GM21737 (cell line): ENCODE data around the gene BRME1.

Source experiments
- ATAC-seq: cut with Tn5 transposase; IDR thresholded peaks from one replicate; pipeline ENCODE4 v1.9.1; 2021; ENCODE audit warnings: mild to moderate bottlenecking, moderate library complexity; ENCODE audit not compliant: unreplicated experiment

BRME1 gene

GRCh38 chr19:13905634-13906520 lies at the start of gene BRME1, which contains the start of gene CC2D1A:
Gene BRME1 (minus strand): TSS chr19:13906117. CDS start chr19:13904892, 1,225 bp downstream.
Gene CC2D1A (plus strand): TSS chr19:13906201. CDS start chr19:13906442, 241 bp downstream.
- ATAC-seq: peak; percentile 85

GRCh38 chr19:13954185-13954584 lies 48.3 kb upstream of the BRME1 start:
- ATAC-seq: no peak

GRCh38 chr19:13952931-13953531 lies 47.1 kb upstream of the BRME1 start:
- no peak for ATAC-seq

- ATAC-seq: peak; percentile 96
Observed at GRCh38 chr19:13952154-13952930, 46.4 kb upstream of the BRME1 start, which contains the start of gene DCAF15. Gene DCAF15 (plus strand): TSS chr19:13952509. CDS start chr19:13952513, 4 bp downstream.

GRCh38 chr19:13951799-13952153 lies 45.9 kb upstream of the BRME1 start:
- ATAC-seq: peak; percentile 2

GRCh38 chr19:13951043-13951442 lies 45.1 kb upstream of the BRME1 start:
- ATAC-seq: no peak

- ATAC-seq: no peak
Observed at GRCh38 chr19:13946414-13946813, 40.5 kb upstream of the BRME1 start.

GRCh38 chr19:13942023-13942684 lies 36.2 kb upstream of the BRME1 start:
- no peak for ATAC-seq

- no peak for ATAC-seq
Observed at GRCh38 chr19:13938301-13939064, 32.6 kb upstream of the BRME1 start, which contains the start of gene PODNL1. Gene PODNL1 (minus strand): TSS chr19:13938417. CDS start chr19:13938181, 236 bp downstream.

- no peak for ATAC-seq
Observed at GRCh38 chr19:13937479-13938300, 31.8 kb upstream of the BRME1 start.

GRCh38 chr19:13935765-13936510 lies 30.0 kb upstream of the BRME1 start:
- ATAC-seq: no peak

GRCh38 chr19:13934785-13935109 lies 28.8 kb upstream of the BRME1 start:
- ATAC-seq: no peak

GRCh38 chr19:13932911-13933393 lies 27.0 kb upstream of the BRME1 start:
- no peak for ATAC-seq

GRCh38 chr19:13932149-13932637 lies 26.3 kb upstream of the BRME1 start:
- ATAC-seq: no peak

GRCh38 chr19:13931391-13932148 lies 25.7 kb upstream of the BRME1 start:
- ATAC-seq: no peak

- ATAC-seq: no peak
Observed at GRCh38 chr19:13930402-13930801, 24.5 kb upstream of the BRME1 start.

- no peak for ATAC-seq
Observed at GRCh38 chr19:13929956-13930355, 24.0 kb upstream of the BRME1 start.
